ENCODE measurements around the gene TGOLN2. TPM values are rescaled to one million over a fixed set of nuclear protein-coding genes. Genes with fewer than 3 reads are reported as not detected.
"Not testable (repeated sequence)": the region's sequence is repeated elsewhere in the genome, so short reads cannot be mapped to it uniquely, and the experiment has no call there.

Gene TGOLN2
- total RNA-seq, 1 experiment from 2014 or later: 86.1 TPM

DNA sequence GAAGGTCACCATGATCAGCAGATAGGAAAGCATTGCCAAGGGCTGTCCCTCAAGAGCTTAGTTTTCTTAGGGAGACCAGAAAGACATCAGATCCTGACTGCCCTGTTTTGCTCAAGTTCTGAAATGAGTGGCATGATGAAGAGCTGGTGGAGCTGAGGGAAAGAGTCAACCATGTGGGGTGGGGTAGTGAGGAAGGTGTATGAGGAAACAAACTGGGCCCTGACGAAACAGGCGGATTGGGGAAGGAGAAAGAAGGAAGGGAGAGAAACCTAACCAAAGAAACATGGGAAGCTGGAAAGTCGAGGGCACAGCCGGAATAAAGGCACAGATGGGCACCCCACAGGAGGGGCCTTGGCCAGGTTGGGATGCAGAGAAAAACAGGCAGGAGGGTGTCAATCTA lies 8.0 kb downstream of the TGOLN2 start:
- DNase-seq: no peak
- Histone ChIP-seq H3K9me3 (ENCODE audit: insufficient read depth, low read depth) (no peaks in the 10 kb centered on the region), H3K9me2 (ENCODE audit: insufficient read depth) (0 out of 2 replicates have a peak, but pooled peaks cover 3% of the 10 kb centered on the region), H3K4me1 (replicated peaks; ENCODE audit: insufficient read depth) (peaks cover 5% of the 10 kb centered on the region), H2AFZ (no peak overlapping the region), H3F3A (ENCODE audit: insufficient read depth, low read depth) (peaks cover 12% of the 10 kb centered on the region), H3K4me3 (no peak overlapping the region), H3K4me2 (no peak overlapping the region), H3K27me3 (ENCODE audit: insufficient read depth, low read depth) (no peaks in the 10 kb centered on the region), H3K36me3 (ENCODE audit: low read depth) (peaks cover 45% of the 10 kb centered on the region), H4K20me1 (ENCODE audit: insufficient read depth) (peaks cover 39% of the 10 kb centered on the region), H3K27ac (no peak overlapping the region), H3K79me2 (ENCODE audit: low read depth) (peaks cover 30% of the 10 kb centered on the region)
- no TSS peak for BruUV-seq (replicated peaks)
- CTCF ChIA-PET: no interaction called here
- TF ChIP-seq EZH2 (IDR thresholded peaks at IDR 0.05; ENCODE audit: low read depth): no peak
- TF ChIP-seq CTCF (conservative IDR thresholded peaks at IDR 0.05): no peak
- POLR2A ChIA-PET (ENCODE audit: unreplicated experiment): interaction anchor here (0.7 kb wide), 1 partner anchor 90 kb away, joined by 3 read pairs; the partner anchor contains the start of gene CAPG
- intact Hi-C loops (cut with micrococcal nuclease; ENCODE audit: unreplicated experiment): no loop called here

GRCh38 chr2:85318222-85319074 lies 9.3 kb downstream of the TGOLN2 start:
- Histone ChIP-seq H3K4me2 (no peak overlapping the region), H3K4me3 (no peak overlapping the region), H2AFZ (no peak overlapping the region), H3K27ac (no peak overlapping the region), H3K4me1 (replicated peaks; ENCODE audit: insufficient read depth) (no peaks in the 10 kb centered on the region), H3K9me3 (ENCODE audit: insufficient read depth, low read depth) (no peaks in the 10 kb centered on the region), H4K20me1 (ENCODE audit: insufficient read depth) (peaks cover 29% of the 10 kb centered on the region), H3K79me2 (ENCODE audit: low read depth) (peaks cover 16% of the 10 kb centered on the region), H3K9me2 (ENCODE audit: insufficient read depth) (0 out of 2 replicates have a peak, but pooled peaks cover 3% of the 10 kb centered on the region), H3K27me3 (ENCODE audit: insufficient read depth, low read depth) (no peaks in the 10 kb centered on the region), H3K36me3 (ENCODE audit: low read depth) (peaks cover 33% of the 10 kb centered on the region), H3F3A (ENCODE audit: insufficient read depth, low read depth) (peaks cover 18% of the 10 kb centered on the region)
- TF ChIP-seq CTCF (conservative IDR thresholded peaks at IDR 0.05): no peak
- no peak for TF ChIP-seq EZH2 (IDR thresholded peaks at IDR 0.05; ENCODE audit: low read depth)
- no TSS peak for BruUV-seq (replicated peaks)
- DNase-seq: no peak
- ChIA-PET CTCF (interaction anchor here (0.6 kb wide), 1 partner anchor 18 kb away, joined by 4 read pairs; no protein-coding TSS in a partner anchor), POLR2A (ENCODE audit: unreplicated experiment) (interaction anchor here (0.6 kb wide), 1 partner anchor 9 kb away, joined by 5 read pairs; the partner anchor contains the start of gene TGOLN2)
- intact Hi-C loops (cut with micrococcal nuclease; ENCODE audit: unreplicated experiment): no loop called here

GRCh38 chr2:85315921-85316320 lies 11.9 kb downstream of the TGOLN2 start:
- intact Hi-C loops (cut with micrococcal nuclease; ENCODE audit: unreplicated experiment); H3K4me2 ChIP-seq; H3K4me3 ChIP-seq; H3K79me2 ChIP-seq (ENCODE audit: low read depth); BruUV-seq (replicated peaks); H3K36me3 ChIP-seq (ENCODE audit: low read depth); H3K9me3 ChIP-seq (ENCODE audit: insufficient read depth, low read depth); H3K27ac ChIP-seq; H3K9me2 ChIP-seq (ENCODE audit: insufficient read depth); POLR2A ChIA-PET (ENCODE audit: unreplicated experiment); DNase-seq; H2AFZ ChIP-seq; H3K4me1 ChIP-seq (replicated peaks; ENCODE audit: insufficient read depth); H3K27me3 ChIP-seq (ENCODE audit: insufficient read depth, low read depth); CTCF ChIA-PET: not testable (repeated sequence)
- Histone ChIP-seq H4K20me1 (ENCODE audit: insufficient read depth) (peaks cover 14% of the 10 kb centered on the region), H3F3A (ENCODE audit: insufficient read depth, low read depth) (peaks cover 13% of the 10 kb centered on the region)
